ENCODE measurements around the gene B3GNT2.

DNA sequence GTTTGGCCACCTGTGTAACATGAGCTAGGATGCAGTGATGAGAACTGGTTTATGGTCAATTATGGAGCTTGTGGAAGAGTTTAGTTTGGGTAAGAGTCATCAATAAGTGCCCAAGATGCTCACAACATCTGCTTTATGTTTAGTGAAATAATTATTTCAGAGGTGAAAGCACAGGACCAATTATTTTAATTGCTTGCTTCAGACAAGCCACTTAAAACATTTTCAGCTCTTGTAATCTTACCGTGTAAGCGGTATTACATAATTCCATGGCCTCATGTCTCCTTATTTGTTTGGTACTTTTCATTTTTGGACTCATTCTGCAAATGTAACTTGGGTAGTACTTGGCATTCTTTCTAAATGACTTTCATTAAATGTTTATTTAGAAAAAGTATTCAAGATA, 5.4 kb downstream of the B3GNT2 start:
- TF ChIP-seq MYC (IDR thresholded peaks at IDR 0.05; ENCODE audit: low read depth, low read length) (no peak), POLR2A (IDR thresholded peaks at IDR 0.05; ENCODE audit: low read depth, low read length) (no peak), EZH2 (IDR thresholded peaks at IDR 0.05; ENCODE audit: borderline replicate concordance, low read depth, low read length, severe bottlenecking) (no peak), POLR2AphosphoS5 (IDR thresholded peaks at IDR 0.05; ENCODE audit: insufficient read depth, low read depth, low read length) (no peak), GATA2 (IDR thresholded peaks at IDR 0.05; ENCODE audit: insufficient read depth, insufficient read length, low read depth, low read length) (no peak), JUN (IDR thresholded peaks at IDR 0.05; ENCODE audit: borderline replicate concordance, insufficient read depth, insufficient read length, low read depth) (no peak), FOS (IDR thresholded peaks at IDR 0.05; ENCODE audit: borderline replicate concordance, insufficient read depth, low read length) (no peak)
- TF ChIP-seq, protein P1, sequence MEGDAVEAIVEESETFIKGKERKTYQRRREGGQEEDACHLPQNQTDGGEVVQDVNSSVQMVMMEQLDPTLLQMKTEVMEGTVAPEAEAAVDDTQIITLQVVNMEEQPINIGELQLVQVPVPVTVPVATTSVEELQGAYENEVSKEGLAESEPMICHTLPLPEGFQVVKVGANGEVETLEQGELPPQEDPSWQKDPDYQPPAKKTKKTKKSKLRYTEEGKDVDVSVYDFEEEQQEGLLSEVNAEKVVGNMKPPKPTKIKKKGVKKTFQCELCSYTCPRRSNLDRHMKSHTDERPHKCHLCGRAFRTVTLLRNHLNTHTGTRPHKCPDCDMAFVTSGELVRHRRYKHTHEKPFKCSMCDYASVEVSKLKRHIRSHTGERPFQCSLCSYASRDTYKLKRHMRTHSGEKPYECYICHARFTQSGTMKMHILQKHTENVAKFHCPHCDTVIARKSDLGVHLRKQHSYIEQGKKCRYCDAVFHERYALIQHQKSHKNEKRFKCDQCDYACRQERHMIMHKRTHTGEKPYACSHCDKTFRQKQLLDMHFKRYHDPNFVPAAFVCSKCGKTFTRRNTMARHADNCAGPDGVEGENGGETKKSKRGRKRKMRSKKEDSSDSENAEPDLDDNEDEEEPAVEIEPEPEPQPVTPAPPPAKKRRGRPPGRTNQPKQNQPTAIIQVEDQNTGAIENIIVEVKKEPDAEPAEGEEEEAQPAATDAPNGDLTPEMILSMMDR (IDR thresholded peaks at IDR 0.05; ENCODE audit: extremely low read depth in 1 of 2, insufficient read depth in 1 of 2, low read depth in 1 of 2, low read length in 2 of 2), result no peak
- TF ChIP-seq, protein P2, sequence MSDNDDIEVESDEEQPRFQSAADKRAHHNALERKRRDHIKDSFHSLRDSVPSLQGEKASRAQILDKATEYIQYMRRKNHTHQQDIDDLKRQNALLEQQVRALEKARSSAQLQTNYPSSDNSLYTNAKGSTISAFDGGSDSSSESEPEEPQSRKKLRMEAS (IDR thresholded peaks at IDR 0.05; ENCODE audit: insufficient read depth, insufficient read length), result no peak
